ENCODE measurements around the gene COL27A1. TPM values are rescaled to one million over a fixed set of nuclear protein-coding genes. Genes with fewer than 3 reads are reported as not detected.

COL27A1 gene
- total RNA-seq, 1 experiment from 2014 or later = 37.0 TPM

DNA sequence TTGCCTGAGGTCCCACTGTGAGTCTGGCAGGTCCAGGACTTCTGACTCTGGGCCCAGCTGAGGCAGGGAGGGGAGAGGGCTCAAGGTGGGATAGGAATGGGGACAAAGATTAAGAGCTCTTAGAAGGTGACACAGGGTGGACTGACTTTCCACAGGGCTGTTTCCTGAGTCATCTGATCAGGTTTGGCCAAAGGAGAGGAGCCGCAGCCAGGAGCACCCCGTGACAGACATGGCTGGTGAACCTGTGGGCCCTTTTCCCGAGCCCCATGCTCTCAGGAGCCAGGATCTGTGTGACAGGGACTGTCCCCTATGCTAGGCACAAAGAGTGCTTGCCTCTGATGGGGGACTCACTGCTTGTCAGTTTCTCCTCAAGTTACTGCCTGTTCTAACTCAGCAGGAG, 37.8 kb downstream of the COL27A1 start:
- Histone ChIP-seq H3K36me3 (ENCODE audit: insufficient read depth, low read length, poor library complexity, severe bottlenecking) (peaks cover 4% of the 10 kb centered on the region), H3K9me3 (ENCODE audit: low read depth, low read length, poor library complexity, severe bottlenecking) (peaks cover 8% of the 10 kb centered on the region), H3K4me1 (ENCODE audit: insufficient read depth, low read length, poor library complexity, severe bottlenecking) (peaks cover 14% of the 10 kb centered on the region), H3K27me3 (replicated peaks; ENCODE audit: insufficient read depth, low read depth, low read length, poor library complexity) (no peaks in the 10 kb centered on the region), H3K27ac (ENCODE audit: low read depth, low read length, poor library complexity, severe bottlenecking) (no peak overlapping the region), H3K4me3 (ENCODE audit: low read depth, low read length, poor library complexity, severe bottlenecking) (no peak overlapping the region)
- CTCF ChIA-PET = no interaction called here
- BruUV-seq (replicated peaks) = no TSS peak
- TF ChIP-seq CTCF (conservative IDR thresholded peaks at IDR 0.05; ENCODE audit: low read depth, low read length) (no peak), EZH2 (IDR thresholded peaks at IDR 0.05; ENCODE audit: borderline replicate concordance, low read depth, low read length, poor library complexity, severe bottlenecking) (no peak)
- POLR2A ChIA-PET (ENCODE audit: low non-redundant PET) = interaction anchor here (0.7 kb wide), 1 partner anchor 195 kb away, joined by 3 read pairs; no protein-coding TSS in a partner anchor
- intact Hi-C loops (cut with micrococcal nuclease; ENCODE audit: unreplicated experiment) = no loop called here
- DNase-seq (ENCODE audit: low spot score) = no peak

- no peak for DNase-seq (ENCODE audit: low spot score)
- ChIA-PET CTCF (no interaction called here), POLR2A (ENCODE audit: low non-redundant PET) (no interaction called here)
- no peaks in the 10 kb centered on the region for H3K27me3 ChIP-seq (replicated peaks; ENCODE audit: insufficient read depth, low read depth, low read length, poor library complexity)
- no peak overlapping the region for H3K27ac ChIP-seq (ENCODE audit: low read depth, low read length, poor library complexity, severe bottlenecking)
- BruUV-seq (replicated peaks) = no TSS peak
- H3K36me3 ChIP-seq (ENCODE audit: insufficient read depth, low read length, poor library complexity, severe bottlenecking) = no peaks in the 10 kb centered on the region
- H3K4me1 ChIP-seq (ENCODE audit: insufficient read depth, low read length, poor library complexity, severe bottlenecking) = peaks cover 16% of the 10 kb centered on the region
- H3K4me3 ChIP-seq (ENCODE audit: low read depth, low read length, poor library complexity, severe bottlenecking) = no peak overlapping the region
- TF ChIP-seq EZH2 (IDR thresholded peaks at IDR 0.05; ENCODE audit: borderline replicate concordance, low read depth, low read length, poor library complexity, severe bottlenecking) = no peak
- TF ChIP-seq CTCF (conservative IDR thresholded peaks at IDR 0.05; ENCODE audit: low read depth, low read length) = no peak
- H3K9me3 ChIP-seq (ENCODE audit: low read depth, low read length, poor library complexity, severe bottlenecking) = no peaks in the 10 kb centered on the region
- intact Hi-C loops (cut with micrococcal nuclease; ENCODE audit: unreplicated experiment) = no loop called here
Measured at GRCh38 chr9:114196117-114196516, 40.8 kb downstream of the COL27A1 start.

- no TSS peak for BruUV-seq (replicated peaks)
- Histone ChIP-seq H3K4me3 (ENCODE audit: low read depth, low read length, poor library complexity, severe bottlenecking) (no peak overlapping the region), H3K4me1 (ENCODE audit: insufficient read depth, low read length, poor library complexity, severe bottlenecking) (peaks cover 16% of the 10 kb centered on the region), H3K27me3 (replicated peaks; ENCODE audit: insufficient read depth, low read depth, low read length, poor library complexity) (no peaks in the 10 kb centered on the region), H3K27ac (ENCODE audit: low read depth, low read length, poor library complexity, severe bottlenecking) (peak overlapping the region; percentile 57), H3K36me3 (ENCODE audit: insufficient read depth, low read length, poor library complexity, severe bottlenecking) (no peaks in the 10 kb centered on the region), H3K9me3 (ENCODE audit: low read depth, low read length, poor library complexity, severe bottlenecking) (no peaks in the 10 kb centered on the region)
- DNase-seq (ENCODE audit: low spot score) = peak; percentile 48
- ChIA-PET POLR2A (ENCODE audit: low non-redundant PET) (no interaction called here), CTCF (no interaction called here)
- TF ChIP-seq EZH2 (IDR thresholded peaks at IDR 0.05; ENCODE audit: borderline replicate concordance, low read depth, low read length, poor library complexity, severe bottlenecking) = no peak
- no peak for TF ChIP-seq CTCF (conservative IDR thresholded peaks at IDR 0.05; ENCODE audit: low read depth, low read length)
- intact Hi-C loops (cut with micrococcal nuclease; ENCODE audit: unreplicated experiment) = no loop called here
Measured at GRCh38 chr9:114196979-114197622, 41.8 kb downstream of the COL27A1 start.

All from A673 (cell line).